ENCODE data around the gene GPHN.
"Not testable (repeated sequence)": the region's sequence is repeated elsewhere in the genome, so short reads cannot be mapped to it uniquely, and the experiment has no call there.

GPHN gene

GRCh38 chr14:66503532-66503931 lies 4.4 kb upstream of the GPHN start:
- no peak for DNase-seq

GRCh38 chr14:66507181-66507721 lies 696 bp upstream of the GPHN start:
- no peak for DNase-seq

- DNase-seq, result no peak
These were observed 549 bp downstream of the GPHN start for GRCh38 chr14:66508547-66508845.

GRCh38 chr14:66508846-66509621 lies 1.1 kb downstream of the GPHN start:
- DNase-seq, result no peak

- DNase-seq, result no peak
These were observed 1.9 kb downstream of the GPHN start for GRCh38 chr14:66509874-66510273.

- no peak for DNase-seq
These were observed 3.9 kb downstream of the GPHN start for GRCh38 chr14:66511849-66512248.

- DNase-seq, result no peak
These were observed 6.3 kb downstream of the GPHN start for GRCh38 chr14:66514213-66514612.

- DNase-seq, result no peak
These were observed 22.6 kb downstream of the GPHN start for GRCh38 chr14:66530526-66530925.

- DNase-seq, result no peak
These were observed 31.1 kb downstream of the GPHN start for GRCh38 chr14:66539034-66539433.

GRCh38 chr14:66540038-66540437 lies 32.1 kb downstream of the GPHN start:
- DNase-seq, result no peak

- no peak for DNase-seq
These were observed 33.7 kb downstream of the GPHN start for GRCh38 chr14:66541627-66542026.

GRCh38 chr14:66543996-66544395 lies 36.0 kb downstream of the GPHN start:
- no peak for DNase-seq

- DNase-seq, result not testable (repeated sequence)
These were observed 37.2 kb downstream of the GPHN start for GRCh38 chr14:66545191-66545590.

- not testable (repeated sequence) for DNase-seq
These were observed 37.8 kb downstream of the GPHN start for GRCh38 chr14:66545751-66546150.

GRCh38 chr14:66563731-66564130 lies 55.8 kb downstream of the GPHN start:
- DNase-seq, result no peak

- no peak for DNase-seq
These were observed 60.3 kb downstream of the GPHN start for GRCh38 chr14:66568220-66568619.

GRCh38 chr14:66572826-66573225 lies 64.9 kb downstream of the GPHN start:
- DNase-seq, result no peak

- DNase-seq, result no peak
These were observed 67.1 kb downstream of the GPHN start for GRCh38 chr14:66575014-66575413.

GRCh38 chr14:66575939-66576338 lies 68.0 kb downstream of the GPHN start:
- no peak for DNase-seq

- DNase-seq, result not testable (repeated sequence)
These were observed 79.8 kb downstream of the GPHN start for GRCh38 chr14:66587753-66588152.

GRCh38 chr14:66595394-66595793 lies 87.4 kb downstream of the GPHN start:
- no peak for DNase-seq

GRCh38 chr14:66596241-66596985 lies 88.5 kb downstream of the GPHN start:
- no peak for DNase-seq

- DNase-seq, result no peak
These were observed 92.5 kb downstream of the GPHN start for GRCh38 chr14:66600416-66600815.

GRCh38 chr14:66601932-66602578 lies 94.1 kb downstream of the GPHN start:
- no peak for DNase-seq
